Peyer's patch (tissue), 4 donors: Measurements from ENCODE around the gene SPTB.

Source experiments
- CTCF ChIP-seq, 6 experiments: fragments of 450-650 bp in 4 of 6; fragments of 200-600 bp in 2 of 6; sonication (generic) in 1 of 6; IDR thresholded peaks; one replicate each; pipeline ENCODE4 v1.5.1; 2017 to 2019; ENCODE audit warnings: antibody characterized with exemption in 6 of 6, mild to moderate bottlenecking in 3 of 6, moderate library complexity in 1 of 6
- POLR2A ChIP-seq, 2 donors: fragments of 450-650 bp; IDR thresholded peaks; one replicate each; pipeline ENCODE4 v1.5.1; 2017; ENCODE audit warnings: antibody characterized with exemption in 2 of 2, mild to moderate bottlenecking in 2 of 2, moderate library complexity in 2 of 2

GRCh38 chr14:64766430-64767151 lies 113.1 kb downstream of the SPTB start:
- TF ChIP-seq POLR2A (IDR thresholded peaks at IDR 0.05): no peak
- TF ChIP-seq CTCF (IDR thresholded peaks at IDR 0.05): no peak
